ENCODE data around the gene PDLIM3. TPM values are rescaled to one million over a fixed set of nuclear protein-coding genes. Genes with fewer than 3 reads are reported as not detected.

PDLIM3 gene
- total and polyA plus RNA-seq, 2 of the 4 experiments (the other 2 are of a cell fraction) = 6.4 to 11.7 TPM

DNA sequence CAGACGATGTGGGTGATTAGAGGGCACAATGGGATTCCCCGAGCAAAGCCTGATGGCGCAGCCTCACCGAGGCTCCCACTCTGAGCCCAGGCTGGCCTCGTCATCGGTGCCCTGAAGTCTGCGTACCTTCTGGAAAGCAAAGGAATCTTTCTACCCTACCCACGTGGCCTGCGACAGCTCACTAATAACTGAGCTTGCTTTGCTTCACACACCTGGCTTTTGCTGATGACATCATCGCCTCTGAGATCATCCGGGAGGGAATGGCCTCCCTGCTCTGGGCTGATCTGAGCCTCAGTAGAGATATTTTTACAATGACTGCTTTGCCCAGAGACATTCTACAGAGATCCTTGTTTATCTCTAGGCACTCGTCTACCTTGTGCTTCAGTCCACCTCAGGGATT, 45.4 kb upstream of the PDLIM3 start:
- Histone ChIP-seq H2BK120ac (ENCODE audit: low read depth, low read length) (no peak overlapping the region), H3K18ac (ENCODE audit: low read depth, low read length) (no peak overlapping the region), H3K4ac (ENCODE audit: low read depth, low read length) (no peak overlapping the region), H4K5ac (ENCODE audit: low read depth, low read length) (no peak overlapping the region), H3K27ac (ENCODE audit: insufficient read depth, low read length) (no peak overlapping the region), H3K9me1 (ENCODE audit: insufficient read depth, low read length) (no peaks in the 10 kb centered on the region), H3K27me3 (ENCODE audit: control insufficient read depth, insufficient read depth, low read length) (peaks cover 2% of the 10 kb centered on the region; the same call in 1 of the 2 replicates), H3K9me3 (ENCODE audit: control insufficient read depth, insufficient read depth, low read length) (no peaks in the 10 kb centered on the region; the same call in 1 of the 2 replicates), H3K23ac (ENCODE audit: low read depth, low read length) (no peak overlapping the region), H3K9ac (ENCODE audit: low read depth, low read length) (no peak overlapping the region), H2AK5ac (ENCODE audit: low read depth, low read length) (no peak overlapping the region), H4K91ac (ENCODE audit: insufficient read depth, low read depth, low read length) (no peak overlapping the region), H3K4me2 (ENCODE audit: low read depth, low read length) (no peak overlapping the region), H4K20me1 (ENCODE audit: insufficient read depth, low read length) (no peaks in the 10 kb centered on the region), H2BK15ac (ENCODE audit: low read depth, low read length) (no peak overlapping the region; the same call in 2 of the 3 replicates), H3K4me1 (ENCODE audit: control insufficient read depth, insufficient read depth, low read length) (peaks cover 4% of the 10 kb centered on the region; the same call in 1 of the 2 replicates), H4K8ac (ENCODE audit: low read depth in 2 of 2, low read length in 2 of 2) (no peak overlapping the region), H2AK9ac (replicated peaks; ENCODE audit: low read depth, low read length, poor library complexity) (no peak overlapping the region), H2BK5ac (ENCODE audit: low read depth, low read length, poor library complexity, severe bottlenecking) (no peak overlapping the region), H3K14ac (replicated peaks; ENCODE audit: low read depth, low read length) (no peak overlapping the region), H3K56ac (ENCODE audit: extremely low read depth, insufficient read depth, low read length) (no peak overlapping the region), H3K79me1 (ENCODE audit: low read depth in 1 of 2, low read length in 2 of 2) (no peaks in the 10 kb centered on the region), H3K4me3 (ENCODE audit: insufficient read depth, low read depth, low read length) (no peak overlapping the region), H3K36me3 (ENCODE audit: control insufficient read depth, insufficient read depth, low read length) (no peaks in the 10 kb centered on the region), H2BK20ac (ENCODE audit: low read depth, low read length) (no peak overlapping the region), H2AFZ (replicated peaks; ENCODE audit: low read length, poor library complexity) (no peak overlapping the region)
- DNase-seq = peak; percentile 26
- no TSS peak for BruUV-seq (replicated peaks)
- dilution Hi-C loops (cut with HindIII; ENCODE audit: low sequenced_read_pairs, unreplicated experiment) = no loop called here
- CTCF ChIA-PET = no interaction called here
- POLR2A ChIA-PET (ENCODE audit: unreplicated experiment) = no interaction called here
- TF ChIP-seq RFX5 (IDR thresholded peaks at IDR 0.05; ENCODE audit: low read depth, low read length) (no peak), BHLHE40 (IDR thresholded peaks at IDR 0.05; ENCODE audit: low read depth, low read length) (no peak), MXI1 (IDR thresholded peaks at IDR 0.05; ENCODE audit: borderline replicate concordance, low read depth, low read length) (no peak), CHD1 (IDR thresholded peaks at IDR 0.05; ENCODE audit: low read depth, low read length) (no peak), MAZ (IDR thresholded peaks at IDR 0.05; ENCODE audit: borderline replicate concordance, low read depth, low read length) (no peak), FOS (IDR thresholded peaks at IDR 0.05; ENCODE audit: low read depth, low read length) (no peak), POLR2A (IDR thresholded peaks at IDR 0.05; ENCODE audit: low read depth, low read length) (no peak), RCOR1 (IDR thresholded peaks at IDR 0.05; ENCODE audit: insufficient replicate concordance, low read length) (no peak)
- TF ChIP-seq, protein P1, sequence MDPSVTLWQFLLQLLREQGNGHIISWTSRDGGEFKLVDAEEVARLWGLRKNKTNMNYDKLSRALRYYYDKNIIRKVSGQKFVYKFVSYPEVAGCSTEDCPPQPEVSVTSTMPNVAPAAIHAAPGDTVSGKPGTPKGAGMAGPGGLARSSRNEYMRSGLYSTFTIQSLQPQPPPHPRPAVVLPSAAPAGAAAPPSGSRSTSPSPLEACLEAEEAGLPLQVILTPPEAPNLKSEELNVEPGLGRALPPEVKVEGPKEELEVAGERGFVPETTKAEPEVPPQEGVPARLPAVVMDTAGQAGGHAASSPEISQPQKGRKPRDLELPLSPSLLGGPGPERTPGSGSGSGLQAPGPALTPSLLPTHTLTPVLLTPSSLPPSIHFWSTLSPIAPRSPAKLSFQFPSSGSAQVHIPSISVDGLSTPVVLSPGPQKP (IDR thresholded peaks at IDR 0.05; ENCODE audit: borderline replicate concordance, low read depth, low read length) = no peak
- ATAC-seq (ENCODE audit: low read depth) = no peak
- intact Hi-C loops (cut with micrococcal nuclease) = no loop called here
- 82% methylated on average over 9 of the region's 12 CpGs; no CpG with 5 or more reads in 1 of the 2 experiments for WGBS, 2 experiments (ENCODE audit: extremely low coverage in 2 of 2, insufficient read length in 1 of 2)
- in situ Hi-C loops (cut with MboI; ENCODE audit: low sequenced_read_pairs) = no loop called here

Measured in IMR-90 (cell line).